B cell (primary cell): Measurements from ENCODE around the gene LNPK. TPM values are rescaled to one million over a fixed set of nuclear protein-coding genes. Genes with fewer than 3 reads are reported as not detected.

Source experiments
- ATAC-seq: fragments of 200-7000 bp; cut with Tn5 transposase; one replicate; pipeline ENCODE4 v1.10.0; 2021; ENCODE audit warnings: low read depth, mild to moderate bottlenecking, moderate number of reproducible peaks, moderate library complexity
- CTCF ChIA-PET: fragments of 350-600 bp; sonication (Branson Sonifier 250); formaldehyde crosslinking; loops from one replicate; lab custom pipeline; 2021; ENCODE audit warnings: antibody characterized with exemption, inconsistent platforms; lab: Charles Lee
- POLR2A ChIA-PET: fragments of 350-600 bp; sonication (Branson Sonifier 250); formaldehyde crosslinking; loops from one replicate; lab custom pipeline; 2021; ENCODE audit warnings: antibody characterized with exemption; lab: Charles Lee
- DNase-seq: peaks from one replicate; pipeline ENCODE4 v3.0.0; 2013
- H2AFZ ChIP-seq: 2 replicates; pipeline ENCODE4 v1.6.1; 2012; ENCODE audit warnings: mild to moderate bottlenecking, low read depth, low read length; ENCODE audit not compliant: insufficient read depth, poor library complexity, severe bottlenecking
- H3K27ac ChIP-seq, 2 donors: 1 replicate in 1 of 2; 2 replicates in 1 of 2; pipeline ENCODE4 v1.5.1; 2012 to 2013; ENCODE audit warnings: low read length in 2 of 2, mild to moderate bottlenecking in 2 of 2, moderate library complexity in 1 of 2
- H3K27me3 ChIP-seq, 4 experiments: fragments of 200-600 bp in 1 of 4; sonication (generic) in 1 of 4; replicated peaks in 1 of 4; 1 replicate in 2 of 4; 2 replicates in 2 of 4; pipeline versions ENCODE4 v1.6.1 to v1.7.0; 2013 to 2016; ENCODE audit warnings: low read length in 3 of 4, mild to moderate bottlenecking in 2 of 4, mixed read lengths in 1 of 4, moderate library complexity in 1 of 4; ENCODE audit not compliant: insufficient read depth in 4 of 4, control insufficient read depth in 3 of 4; ENCODE audit errors: control extremely low read depth in 1 of 4
- H3K36me3 ChIP-seq, 2 experiments: replicated peaks in 1 of 2; 1 replicate in 1 of 2; 2 replicates in 1 of 2; pipeline versions ENCODE4 v1.6.1 to v1.7.1; 2013; ENCODE audit warnings: low read length in 1 of 2; ENCODE audit not compliant: insufficient read depth in 2 of 2, control insufficient read depth in 1 of 2; ENCODE audit errors: control extremely low read depth in 1 of 2, extremely low read depth in 1 of 2
- H3K4me1 ChIP-seq, 2 donors: fragments of 200-600 bp in 1 of 2; sonication (generic) in 1 of 2; 1 replicate in 1 of 2; 2 replicates in 1 of 2; pipeline versions ENCODE4 v1.5.1 to v1.6.1; 2013 to 2017; ENCODE audit warnings: low read length in 2 of 2; ENCODE audit not compliant: control insufficient read depth in 2 of 2, insufficient read depth in 2 of 2
- H3K4me2 ChIP-seq: replicated peaks from 2 replicates; pipeline ENCODE3; 2012; ENCODE audit warnings: mild to moderate bottlenecking, low read depth, low read length; ENCODE audit not compliant: poor library complexity, severe bottlenecking
- H3K4me3 ChIP-seq, 5 experiments: fragments of 200-600 bp in 1 of 5; sonication (generic) in 1 of 5; 1 replicate in 3 of 5; 2 replicates in 2 of 5; pipeline versions ENCODE4 v1.5.1 to v1.7.0; 2011 to 2016; ENCODE audit warnings: low read length in 4 of 5, mild to moderate bottlenecking in 4 of 5, low read depth in 2 of 5, control low read depth in 1 of 5, moderate library complexity in 1 of 5; ENCODE audit not compliant: insufficient read depth in 1 of 5; ENCODE audit errors: control extremely low read depth in 1 of 5, extremely low read depth in 1 of 5
- H3K79me2 ChIP-seq: fragments of 200-600 bp; sonication (generic); one replicate; pipeline ENCODE4 v1.6.0; 2016; ENCODE audit warnings: low read length; ENCODE audit not compliant: control insufficient read depth, insufficient read depth
- H3K9ac ChIP-seq: fragments of 200-600 bp; sonication (generic); 2 replicates; pipeline ENCODE4 v1.6.1; 2017; ENCODE audit warnings: mild to moderate bottlenecking, low read length, moderate library complexity
- H3K9me3 ChIP-seq, 3 donors: one replicate each; pipeline versions ENCODE4 v1.6.1 to v1.7.1; 2013; ENCODE audit warnings: low read length in 2 of 3; ENCODE audit not compliant: control insufficient read depth in 2 of 3, insufficient read depth in 1 of 3; ENCODE audit errors: control extremely low read depth in 1 of 3
- H4K20me1 ChIP-seq: 2 replicates; pipeline ENCODE4 v1.6.0; 2012; ENCODE audit warnings: mild to moderate bottlenecking, low read length; ENCODE audit not compliant: insufficient read depth, control insufficient read depth, poor library complexity, severe bottlenecking
- H3K27ac Mint-ChIP-seq: one replicate; pipeline ENCODE4 v1.8.0; 2021; ENCODE audit warnings: mixed read lengths
- H3K27me3 Mint-ChIP-seq: one replicate; pipeline ENCODE4 v1.8.0; 2021; ENCODE audit warnings: mixed read lengths
- H3K4me1 Mint-ChIP-seq: one replicate; pipeline ENCODE4 v1.8.0; 2021; ENCODE audit warnings: mixed read lengths
- H3K4me3 Mint-ChIP-seq: one replicate; pipeline ENCODE4 v1.8.0; 2021; ENCODE audit warnings: mixed read lengths
- H3K9me3 Mint-ChIP-seq: one replicate; pipeline ENCODE4 v1.8.0; 2022; ENCODE audit warnings: mixed read lengths; ENCODE audit not compliant: insufficient read depth
- CTCF ChIP-seq: fragments of 200-600 bp; IDR thresholded peaks from one replicate; pipeline ENCODE4 v1.8.0; 2022; ENCODE audit warnings: antibody characterized with exemption, mild to moderate bottlenecking
- EZH2 ChIP-seq: IDR thresholded peaks from 2 replicates; pipeline ENCODE4 v1.6.1; 2012; ENCODE audit warnings: borderline replicate concordance, low read depth, mild to moderate bottlenecking, moderate library complexity, low read length; ENCODE audit not compliant: insufficient read depth, poor library complexity, severe bottlenecking
- WGBS: methylation state at CpG from one replicate; pipeline ENCODE4 v1.1.5; 2013; ENCODE audit warnings: missing lambda C conversion rate; ENCODE audit not compliant: insufficient coverage; 5-methylcytosine and 5-hydroxymethylcytosine counted together
- intact Hi-C: fragments of 100-400 bp; cut with micrococcal nuclease; formaldehyde crosslinking; loops from one replicate; pipeline ENCODE4 v1.10.0; 2022
- polyA plus RNA-seq: library from polyadenylated mRNA; depleted of rRNA; stranded (reverse); fragments of >200 nt; gene quantifications from 2 replicates; pipeline ENCODE4 v1.2.3, GENCODE V29; 2012
- total RNA-seq, 2 donors: library from RNA; stranded (reverse); fragments of 120-200 nt in 1 of 2; gene quantifications; 1 replicate in 1 of 2; 2 replicates in 1 of 2; pipeline versions ENCODE4 v1.2.3 to v1.2.4, GENCODE V29; 2013 to 2022

LNPK gene
- total and polyA plus RNA-seq, 2 donors (not counting 1 experiment from before 2014, with no cell fraction given) = 3.2 to 15.9 TPM

DNA sequence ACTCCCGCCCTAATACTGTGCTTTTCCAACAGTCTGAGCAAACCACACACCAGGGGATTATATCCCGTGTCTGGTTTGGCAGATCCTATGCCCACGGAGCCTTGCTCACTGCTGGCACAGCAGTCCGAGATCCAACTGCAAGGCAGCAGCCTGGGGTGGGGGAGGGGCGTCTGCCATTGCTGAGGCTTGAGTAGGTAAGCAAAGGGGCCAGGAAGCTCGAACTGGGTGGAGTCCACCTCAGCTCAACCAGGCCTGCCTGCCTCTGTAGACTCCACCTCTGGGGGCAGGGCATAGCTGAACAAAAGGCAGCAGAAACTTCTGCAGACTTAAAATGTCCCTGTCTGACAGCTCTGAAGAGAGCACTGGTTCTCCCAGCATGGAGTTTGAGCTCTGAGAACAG is 44.2 kb downstream of the LNPK start:
- DNase-seq (no peak), ATAC-seq (no peak)
- H3K79me2 ChIP-seq = no peaks in the 10 kb centered on the region
- no peak overlapping the region for H3K4me2 ChIP-seq
- H3K9ac ChIP-seq = no peak overlapping the region
- H3K4me1 Mint-ChIP-seq = no peaks in the 10 kb centered on the region
- H3K36me3 ChIP-seq = peaks cover 3 to 12% of the 10 kb centered on the region in 2 experiments
- H3K9me3 ChIP-seq = no peaks in the 10 kb centered on the region
- H3K27me3 ChIP-seq = no peaks in the 10 kb centered on the region
- intact Hi-C loops = no loop called here
- no peaks in the 10 kb centered on the region for H3K9me3 Mint-ChIP-seq
- no peaks in the 10 kb centered on the region for H4K20me1 ChIP-seq
- ChIA-PET POLR2A (no interaction called here), CTCF (interaction anchor here (0.6 kb wide), 1 partner anchor 508 kb away, joined by 3 read pairs; no protein-coding TSS in a partner anchor)
- 94% methylated on average over 5 of the region's 6 CpGs for WGBS
- H2AFZ ChIP-seq = no peak overlapping the region
- TF ChIP-seq CTCF = no peak
- TF ChIP-seq EZH2 = no peak
- no peak overlapping the region for H3K27ac Mint-ChIP-seq
- H3K4me1 ChIP-seq = no peaks in the 10 kb centered on the region
- no peak overlapping the region for H3K4me3 Mint-ChIP-seq
- no peak overlapping the region for H3K4me3 ChIP-seq
- no peak overlapping the region for H3K27ac ChIP-seq
- no peaks in the 10 kb centered on the region for H3K27me3 Mint-ChIP-seq

DNA sequence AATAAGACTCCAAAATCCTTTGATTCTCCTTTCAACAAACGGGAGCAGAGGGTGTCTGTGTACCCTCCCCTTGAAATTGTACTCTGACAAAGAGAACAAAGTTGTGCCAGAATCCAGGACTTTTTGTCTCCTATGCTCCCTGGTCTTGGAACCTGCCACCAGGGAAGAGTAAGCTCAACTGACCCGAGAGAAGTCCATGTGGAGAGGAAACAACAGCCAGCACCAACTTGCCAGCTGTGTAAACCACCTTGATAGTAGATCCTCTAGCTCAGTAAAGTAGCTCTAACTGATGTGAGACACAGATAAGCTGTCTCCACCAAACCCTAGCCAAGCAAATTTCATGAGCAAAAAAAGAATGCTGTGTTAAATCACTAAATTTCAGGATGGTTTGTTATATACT is 46.9 kb downstream of the LNPK start:
- intact Hi-C loops = no loop called here
- Mint-ChIP-seq H3K9me3 (peaks cover 2% of the 10 kb centered on the region), H3K27me3 (no peaks in the 10 kb centered on the region), H3K27ac (no peak overlapping the region), H3K4me3 (no peak overlapping the region), H3K4me1 (no peaks in the 10 kb centered on the region)
- POLR2A ChIA-PET = no interaction called here
- ATAC-seq (no peak), DNase-seq (no peak)
- TF ChIP-seq CTCF (no peak), EZH2 (no peak)
- CTCF ChIA-PET = no interaction called here
- no peaks in the 10 kb centered on the region for H3K27me3 ChIP-seq
- H3K9ac ChIP-seq = no peak overlapping the region
- WGBS = 100% methylated on average over 1 of the region's 2 CpGs
- peaks cover 4 to 12% of the 10 kb centered on the region in 2 experiments for H3K36me3 ChIP-seq
- no peak overlapping the region for H3K4me2 ChIP-seq
- H3K4me3 ChIP-seq = no peak overlapping the region
- H3K9me3 ChIP-seq = no peaks in the 10 kb centered on the region
- no peaks in the 10 kb centered on the region for H4K20me1 ChIP-seq
- H2AFZ ChIP-seq = no peak overlapping the region
- no peak overlapping the region for H3K27ac ChIP-seq
- H3K79me2 ChIP-seq = no peaks in the 10 kb centered on the region
- H3K4me1 ChIP-seq = no peaks in the 10 kb centered on the region
